Measurements from ENCODE around the gene URI1.
A peak's percentile ranks its signal among the peaks of the same experiment; 100 is the strongest.

URI1 gene

GRCh38 chr19:29927944-29928625, 14.0 kb upstream of the URI1 start:
- ATAC-seq (ENCODE audit: insufficient read depth, low read depth) (no peak), DNase-seq (no peak)
- H3K4me1 ChIP-seq (ENCODE audit: insufficient read depth, low read length) = no peaks in the 10 kb centered on the region
- peak overlapping the region; percentile 52; the same call in 1 of the 2 replicates for H2AFZ ChIP-seq (ENCODE audit: low read depth, low read length)
- no peak overlapping the region for H3K27ac ChIP-seq (ENCODE audit: low read length)
- no peaks in the 10 kb centered on the region for H4K20me1 ChIP-seq (ENCODE audit: insufficient read depth, low read length)
- no peaks in the 10 kb centered on the region for H3K27me3 ChIP-seq (ENCODE audit: insufficient read depth, low read length, poor library complexity)
- H3K4me3 ChIP-seq (ENCODE audit: low read depth in 1 of 2, low read length in 2 of 2) = no peak overlapping the region
- no peaks in the 10 kb centered on the region for H3K79me2 ChIP-seq (ENCODE audit: insufficient read depth, low read length)
- H3K4me2 ChIP-seq (ENCODE audit: insufficient read depth, low read length) = no peak overlapping the region
- H3K36me3 ChIP-seq (ENCODE audit: insufficient read depth, low read length) = no peaks in the 10 kb centered on the region
- no peak for TF ChIP-seq CTCF (IDR thresholded peaks at IDR 0.05; ENCODE audit: borderline replicate concordance, extremely low read depth, low read length, poor library complexity, severe bottlenecking)
- no peak for TF ChIP-seq EZH2 (IDR thresholded peaks at IDR 0.05; ENCODE audit: borderline replicate concordance, low read depth, low read length, severe bottlenecking)
- H3K9ac ChIP-seq (ENCODE audit: low read depth, low read length) = no peak overlapping the region
- H3K9me3 ChIP-seq (ENCODE audit: insufficient read depth, low read length, severe bottlenecking) = no peaks in the 10 kb centered on the region

DNA sequence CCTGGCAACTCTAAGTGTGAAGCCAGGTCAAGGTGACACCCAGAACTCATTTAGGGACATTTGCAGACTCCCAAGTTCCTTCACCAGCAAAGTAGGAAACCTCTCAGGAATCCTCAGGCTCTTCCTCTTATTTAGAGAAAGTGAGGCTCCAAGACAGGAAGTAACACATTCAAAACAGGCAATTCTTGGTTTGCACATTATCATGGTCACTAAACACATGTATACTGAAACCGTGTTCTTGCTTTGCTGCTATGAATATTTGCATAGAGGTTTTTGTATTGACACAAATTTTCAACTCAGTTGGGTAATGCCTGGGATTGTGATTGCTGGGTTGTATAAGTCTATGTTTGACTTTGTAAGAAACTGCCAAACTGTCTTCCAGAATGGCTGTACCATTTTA, 13.2 kb upstream of the URI1 start:
- Histone ChIP-seq H3K4me3 (ENCODE audit: low read depth in 1 of 2, low read length in 2 of 2) (no peak overlapping the region), H3K4me2 (ENCODE audit: insufficient read depth, low read length) (no peak overlapping the region), H2AFZ (ENCODE audit: low read depth, low read length) (no peak overlapping the region), H3K9ac (ENCODE audit: low read depth, low read length) (no peak overlapping the region), H3K36me3 (ENCODE audit: insufficient read depth, low read length) (no peaks in the 10 kb centered on the region), H3K27me3 (ENCODE audit: insufficient read depth, low read length, poor library complexity) (no peaks in the 10 kb centered on the region), H3K4me1 (ENCODE audit: insufficient read depth, low read length) (no peaks in the 10 kb centered on the region), H3K79me2 (ENCODE audit: insufficient read depth, low read length) (no peaks in the 10 kb centered on the region), H3K9me3 (ENCODE audit: insufficient read depth, low read length, severe bottlenecking) (no peaks in the 10 kb centered on the region), H4K20me1 (ENCODE audit: insufficient read depth, low read length) (no peaks in the 10 kb centered on the region), H3K27ac (ENCODE audit: low read length) (no peak overlapping the region)
- DNase-seq (no peak), ATAC-seq (ENCODE audit: insufficient read depth, low read depth) (no peak)
- TF ChIP-seq EZH2 (IDR thresholded peaks at IDR 0.05; ENCODE audit: borderline replicate concordance, low read depth, low read length, severe bottlenecking) (no peak), CTCF (IDR thresholded peaks at IDR 0.05; ENCODE audit: borderline replicate concordance, extremely low read depth, low read length, poor library complexity, severe bottlenecking) (no peak)

DNA sequence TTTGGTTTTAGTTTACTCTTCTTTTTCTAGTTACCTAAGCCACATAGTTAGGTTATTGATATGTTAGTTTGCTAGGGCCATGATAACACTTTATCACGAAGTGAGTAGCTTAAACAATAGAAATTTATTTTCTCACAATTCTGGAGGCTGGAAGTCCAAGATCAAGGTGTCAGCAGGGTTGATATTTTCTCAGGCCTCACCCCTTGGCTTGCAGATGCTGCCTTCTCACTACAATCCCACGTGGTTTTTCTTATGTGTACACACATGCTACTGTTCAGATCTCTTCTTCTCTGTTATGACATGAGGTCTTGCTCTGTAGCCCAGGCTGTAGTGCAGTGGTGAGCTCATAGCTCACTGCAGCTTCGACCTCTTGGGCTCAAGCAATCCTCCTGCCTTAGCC, 7.8 kb upstream of the URI1 start:
- H3K4me3 ChIP-seq (ENCODE audit: low read depth in 1 of 2, low read length in 2 of 2) = no peak overlapping the region
- ATAC-seq (ENCODE audit: insufficient read depth, low read depth) (no peak), DNase-seq (no peak)
- H3K79me2 ChIP-seq (ENCODE audit: insufficient read depth, low read length) = no peaks in the 10 kb centered on the region
- no peaks in the 10 kb centered on the region for H3K27me3 ChIP-seq (ENCODE audit: insufficient read depth, low read length, poor library complexity)
- no peak overlapping the region for H3K9ac ChIP-seq (ENCODE audit: low read depth, low read length)
- H4K20me1 ChIP-seq (ENCODE audit: insufficient read depth, low read length) = no peaks in the 10 kb centered on the region
- H3K36me3 ChIP-seq (ENCODE audit: insufficient read depth, low read length) = no peaks in the 10 kb centered on the region
- no peak overlapping the region for H3K4me2 ChIP-seq (ENCODE audit: insufficient read depth, low read length)
- H3K27ac ChIP-seq (ENCODE audit: low read length) = no peak overlapping the region
- H2AFZ ChIP-seq (ENCODE audit: low read depth, low read length) = no peak overlapping the region
- H3K9me3 ChIP-seq (ENCODE audit: insufficient read depth, low read length, severe bottlenecking) = peaks cover 4% of the 10 kb centered on the region
- no peaks in the 10 kb centered on the region for H3K4me1 ChIP-seq (ENCODE audit: insufficient read depth, low read length)
- TF ChIP-seq EZH2 (IDR thresholded peaks at IDR 0.05; ENCODE audit: borderline replicate concordance, low read depth, low read length, severe bottlenecking) (no peak), CTCF (IDR thresholded peaks at IDR 0.05; ENCODE audit: borderline replicate concordance, extremely low read depth, low read length, poor library complexity, severe bottlenecking) (no peak)
